PC-3 (cell line): ENCODE results near the gene ENAH. TPM values are rescaled to one million over a fixed set of nuclear protein-coding genes. Genes with fewer than 3 reads are reported as not detected.

ENCODE experiments used
- ATAC-seq: fragments of 200-7000 bp; cut with Tn5 transposase; 2 replicates; pipeline ENCODE4 v1.9.1; 2020; ENCODE audit warnings: mild to moderate bottlenecking, moderate library complexity
- BruUV-seq: library from RNA; stranded (reverse); fragments of 400-500 nt; replicated peaks from 2 replicates; lab custom pipeline; 2021; lab: Mats Ljungman, UMichigan
- CTCF ChIA-PET: fragments of 300-600 bp; sonication (Branson Sonifier 250); formaldehyde crosslinking; loops from one replicate; lab custom pipeline; 2022; ENCODE audit warnings: antibody characterized with exemption; lab: Charles Lee
- POLR2A ChIA-PET: fragments of 300-600 bp; sonication (Branson Sonifier 250); formaldehyde crosslinking; loops from one replicate; lab custom pipeline; 2022; ENCODE audit warnings: antibody characterized with exemption; ENCODE audit not compliant: unreplicated experiment; lab: Charles Lee
- DNase-seq: peaks from one replicate; pipeline ENCODE4 v3.0.0-alpha.2; 2015
- H2AFZ ChIP-seq: fragments of 300-600 bp; sonication (generic); 2 replicates; pipeline ENCODE4 v1.6.0; 2016; ENCODE audit warnings: antibody characterized with exemption, low read length
- H3F3A ChIP-seq: fragments of 300-600 bp; sonication (generic); one replicate; pipeline ENCODE4 v1.6.0; 2017; ENCODE audit warnings: antibody characterized with exemption, low read length, control low read depth, mild to moderate bottlenecking; ENCODE audit not compliant: unreplicated experiment
- H3K27ac ChIP-seq: fragments of 300-600 bp; sonication (generic); 2 replicates; pipeline ENCODE4 v1.5.1; 2016; ENCODE audit warnings: mild to moderate bottlenecking, low read length
- H3K27me3 ChIP-seq: fragments of 300-600 bp; sonication (generic); 2 replicates; pipeline ENCODE4 v1.6.1; 2016; ENCODE audit warnings: low read length, mixed read lengths
- H3K36me3 ChIP-seq: fragments of 300-600 bp; sonication (generic); 2 replicates; pipeline ENCODE4 v1.6.1; 2016; ENCODE audit warnings: low read depth, mixed run types, low read length, mixed read lengths
- H3K4me1 ChIP-seq: fragments of 300-600 bp; sonication (generic); 2 replicates; pipeline ENCODE4 v1.5.1; 2016; ENCODE audit warnings: low read length; ENCODE audit not compliant: insufficient read depth
- H3K4me2 ChIP-seq: fragments of 300-600 bp; sonication (generic); 2 replicates; pipeline ENCODE4 v1.6.0; 2016; ENCODE audit warnings: low read length
- H3K4me3 ChIP-seq: fragments of 300-600 bp; sonication (generic); 2 replicates; pipeline ENCODE4 v1.5.1; 2016; ENCODE audit warnings: mild to moderate bottlenecking, low read length, mixed read lengths
- H3K79me2 ChIP-seq: fragments of 300-600 bp; sonication (generic); 2 replicates; pipeline ENCODE4 v1.6.1; 2017; ENCODE audit warnings: low read length, mixed read lengths
- H3K9ac ChIP-seq: fragments of 300-600 bp; sonication (generic); 2 replicates; pipeline ENCODE4 v1.6.0; 2016; ENCODE audit warnings: mild to moderate bottlenecking, low read length
- H3K9me2 ChIP-seq: fragments of 300-600 bp; sonication (generic); replicated peaks from 2 replicates; pipeline ENCODE4 v1.6.1; 2016; ENCODE audit warnings: mixed run types, low read length, mixed read lengths
- H3K9me3 ChIP-seq: fragments of 300-600 bp; sonication (generic); 2 replicates; pipeline ENCODE4 v1.6.1; 2016; ENCODE audit warnings: low read length, mixed read lengths
- H4K20me1 ChIP-seq: fragments of 300-600 bp; sonication (generic); 2 replicates; pipeline ENCODE4 v1.6.1; 2016; ENCODE audit warnings: low read length, mixed read lengths
- CTCF ChIP-seq: fragments of 300-600 bp; sonication (generic); conservative IDR thresholded peaks from 2 replicates; pipeline ENCODE4 v1.5.1; 2017; ENCODE audit warnings: antibody characterized with exemption, low read depth, mild to moderate bottlenecking, low read length
- EZH2 ChIP-seq: fragments of 300-600 bp; sonication (generic); IDR thresholded peaks from one replicate; pipeline ENCODE4 v1.6.1; 2017; ENCODE audit warnings: antibody characterized with exemption, mild to moderate bottlenecking, low read length; ENCODE audit not compliant: unreplicated experiment
- EZH2phosphoT487 ChIP-seq: fragments of 300-600 bp; sonication (generic); IDR thresholded peaks from 2 replicates; pipeline ENCODE4 v1.6.1; 2018; ENCODE audit warnings: mild to moderate bottlenecking, antibody characterized with exemption, low read length, borderline replicate concordance
- intact Hi-C: fragments of 100-400 bp; cut with micrococcal nuclease; formaldehyde crosslinking; loops from 2 replicates; pipeline ENCODE4 v1.9.0; 2023
- total RNA-seq: library from RNA; depleted of rRNA; stranded (reverse); fragments of >200 nt; gene quantifications from 2 replicates; pipeline ENCODE4 v1.2.3, GENCODE V29; 2014

Gene ENAH
- total RNA-seq, 1 experiment from 2014 or later: 96.6 TPM

- no TSS peak for BruUV-seq
- Histone ChIP-seq H3K36me3 (no peaks in the 10 kb centered on the region), H3K4me3 (no peak overlapping the region), H3K4me2 (no peak overlapping the region), H3K27ac (no peak overlapping the region), H3K4me1 (no peaks in the 10 kb centered on the region), H3F3A (no peaks in the 10 kb centered on the region), H3K9me2 (no peaks in the 10 kb centered on the region), H4K20me1 (no peaks in the 10 kb centered on the region), H3K27me3 (no peaks in the 10 kb centered on the region), H3K9ac (no peak overlapping the region), H2AFZ (no peak overlapping the region), H3K9me3 (no peaks in the 10 kb centered on the region), H3K79me2 (no peaks in the 10 kb centered on the region)
- DNase-seq (no peak), ATAC-seq (no peak)
- TF ChIP-seq EZH2: no peak
- no peak for TF ChIP-seq CTCF
- TF ChIP-seq EZH2phosphoT487: no peak
- CTCF ChIA-PET: interaction anchor here (0.7 to 1.0 kb wide), 2 partner anchors 218 to 296 kb away, joined by 3 read pairs; partner anchors contain the start of gene SRP9
- intact Hi-C loops: loop anchor here (1.0 kb wide), 1 partner anchor 171 kb away; no protein-coding TSS in a partner anchor
- POLR2A ChIA-PET: interaction anchor here (0.5 to 0.8 kb wide), 2 partner anchors 67 to 296 kb away, joined by 3 to 4 read pairs; partner anchors contain the start of gene SRP9
These were observed 171.2 kb downstream of the ENAH start for GRCh38 chr1:225481738-225482137.

- Histone ChIP-seq H3K9me2 (no peaks in the 10 kb centered on the region), H3K9ac (no peak overlapping the region), H2AFZ (no peak overlapping the region), H3K36me3 (no peaks in the 10 kb centered on the region), H3K27ac (no peak overlapping the region), H3K4me3 (no peak overlapping the region), H4K20me1 (no peaks in the 10 kb centered on the region), H3F3A (no peaks in the 10 kb centered on the region), H3K79me2 (no peaks in the 10 kb centered on the region), H3K4me2 (no peak overlapping the region), H3K4me1 (no peaks in the 10 kb centered on the region), H3K9me3 (no peaks in the 10 kb centered on the region), H3K27me3 (no peaks in the 10 kb centered on the region)
- DNase-seq (peak; percentile 85), ATAC-seq (peak; percentile 84)
- no TSS peak for BruUV-seq
- intact Hi-C loops: loop anchor here (1.0 kb wide), 1 partner anchor 171 kb away; no protein-coding TSS in a partner anchor
- peak; percentile 99 for TF ChIP-seq CTCF
- no peak for TF ChIP-seq EZH2
- CTCF ChIA-PET: interaction anchor here (0.7 to 1.0 kb wide), 3 partner anchors 32 to 297 kb away, joined by 3 to 5 read pairs (median 4); partner anchors contain the start of gene SRP9
- POLR2A ChIA-PET: interaction anchor here (0.5 to 0.8 kb wide), 3 partner anchors 174 to 382 kb away, joined by 3 to 4 read pairs (median 3); partner anchors contain the start of gene SRP9
These were observed 172.0 kb downstream of the ENAH start for GRCh38 chr1:225480825-225481434.
